ENCODE results near the gene NTM. TPM values are rescaled to one million over a fixed set of nuclear protein-coding genes. Genes with fewer than 3 reads are reported as not detected.

NTM gene
- total and polyA plus RNA-seq, 2 of the 8 experiments (the other 6 are each of a cell fraction or from before 2014, with no cell fraction given): 13.4 to 20.0 TPM

- H3K4me3 ChIP-seq (ENCODE audit: extremely low read depth in 1 of 4, insufficient read depth in 2 of 4, low read depth in 3 of 4, low read length in 4 of 4): no peak overlapping the region
- no peak overlapping the region for H2BK15ac ChIP-seq (ENCODE audit: low read length)
- no peak overlapping the region for H3K9ac ChIP-seq (replicated peaks in 1 of 4; ENCODE audit: extremely low read depth in 1 of 4, low read depth in 3 of 4, low read length in 3 of 4)
- no peak overlapping the region for H3K27ac ChIP-seq (ENCODE audit: low read depth, low read length)
- no peak overlapping the region for H2BK5ac ChIP-seq (ENCODE audit: low read depth, low read length)
- H2BK12ac ChIP-seq (ENCODE audit: low read depth, low read length): no peak overlapping the region
- H3K79me1 ChIP-seq (ENCODE audit: low read depth, low read length): no peaks in the 10 kb centered on the region
- no peak overlapping the region for H2BK120ac ChIP-seq (replicated peaks; ENCODE audit: low read depth, low read length)
- FAIRE-seq (no peak), DNase-seq (ENCODE audit: low read depth in 1 of 2, low spot score in 2 of 2) (no peak)
- H3K4me1 ChIP-seq (replicated peaks in 1 of 4; ENCODE audit: control insufficient read depth in 3 of 4, insufficient read depth in 4 of 4, low read length in 3 of 4): no peaks in the 10 kb centered on the region; a peak in 1 of 7 replicates
- no peak overlapping the region for H3K4me2 ChIP-seq (ENCODE audit: insufficient read depth in 1 of 2, low read depth in 2 of 2, low read length in 2 of 2)
- no peaks in the 10 kb centered on the region for H3K9me3 ChIP-seq (ENCODE audit: insufficient read depth in 2 of 2, low read depth in 1 of 2, low read length in 1 of 2)
- no peak overlapping the region for H2BK20ac ChIP-seq (ENCODE audit: low read length)
- H4K5ac ChIP-seq (ENCODE audit: insufficient read length, low read depth, low read length): no peak overlapping the region
- 91% methylated on average over 9 of the region's 9 CpGs; no CpG with 5 or more reads in 1 of the 2 experiments for WGBS, 2 experiments (ENCODE audit: extremely low coverage in 1 of 2, insufficient coverage in 1 of 2, insufficient read length in 1 of 2, insufficient replicate concordance in 2 of 2, low coverage in 1 of 2, low lambda C conversion rate in 2 of 2, missing lambda C conversion rate in 1 of 2)
- no peak overlapping the region for H3K56ac ChIP-seq (replicated peaks; ENCODE audit: insufficient read length, low read depth, low read length)
- H3K4ac ChIP-seq (replicated peaks; ENCODE audit: insufficient read length, low read depth, low read length): no peak overlapping the region
- no peak overlapping the region for H4K8ac ChIP-seq (ENCODE audit: extremely low read depth, insufficient read depth, low read length)
- no peaks in the 10 kb centered on the region for H3K23me2 ChIP-seq (ENCODE audit: low read depth, low read length)
- no peak overlapping the region for H4K91ac ChIP-seq (replicated peaks; ENCODE audit: insufficient read length, low read length)
- CTCF ChIA-PET (ENCODE audit: partially characterized antibody): interaction anchor here (1.8 kb wide), 1 partner anchor 16 kb away, joined by 9 read pairs; no protein-coding TSS in a partner anchor
- H3K79me2 ChIP-seq (ENCODE audit: control insufficient read depth in 1 of 2, insufficient read depth in 2 of 2, low read length in 2 of 2): no peaks in the 10 kb centered on the region
- POLR2A ChIA-PET (ENCODE audit: partially characterized antibody): no interaction called here
- no peak overlapping the region for H3K14ac ChIP-seq (ENCODE audit: insufficient read length)
- no peak overlapping the region for H3K23ac ChIP-seq (ENCODE audit: insufficient read length)
- H3K27me3 ChIP-seq (replicated peaks in 1 of 4; ENCODE audit: control insufficient read depth in 3 of 4, extremely low read depth in 1 of 4, insufficient read depth in 3 of 4, low read length in 3 of 4): no peaks in the 10 kb centered on the region
- H4K20me1 ChIP-seq (replicated peaks in 1 of 2; ENCODE audit: control insufficient read depth in 1 of 2, insufficient read depth in 2 of 2, low read length in 2 of 2): no peaks in the 10 kb centered on the region
- no peak overlapping the region for H2AFZ ChIP-seq (ENCODE audit: low read length)
- no peak overlapping the region for H3K18ac ChIP-seq (ENCODE audit: extremely low read depth, low read length)
- H2AK5ac ChIP-seq (ENCODE audit: low read depth, low read length): no peak overlapping the region
- no peaks in the 10 kb centered on the region for H3K36me3 ChIP-seq (ENCODE audit: control insufficient read depth in 2 of 4, insufficient read depth in 4 of 4, low read length in 3 of 4)
Observed at GRCh38 chr11:132142121-132142520, 771.7 kb downstream of the NTM start.
